Left lung (tissue), 10 donors: Measurements from ENCODE around the gene AGL. TPM values are rescaled to one million over a fixed set of nuclear protein-coding genes. Genes with fewer than 3 reads are reported as not detected.

ENCODE experiments used
- ATAC-seq: fragments of 200-7000 bp; cut with Tn5 transposase; one replicate; pipeline ENCODE4 v1.9.1; 2020; ENCODE audit warnings: moderate library complexity
- DNase-seq, 4 donors: peaks; one replicate each; pipeline ENCODE4 v3.0.0-alpha.2; 2013 to 2020
- H3K27ac ChIP-seq, 2 donors: fragments of 200-600 bp; sonication (generic) in 1 of 2; one replicate each; pipeline versions ENCODE4 v1.5.0 to v1.8.0; 2020 to 2021
- H3K27me3 ChIP-seq, 2 donors: fragments of 200-600 bp; sonication (generic) in 1 of 2; one replicate each; pipeline versions ENCODE4 v1.5.0 to v1.8.0; 2020 to 2021
- H3K36me3 ChIP-seq, 2 donors: fragments of 200-600 bp; sonication (generic) in 1 of 2; one replicate each; pipeline versions ENCODE4 v1.5.0 to v1.8.0; 2020 to 2021
- H3K4me1 ChIP-seq, 2 donors: fragments of 200-600 bp; one replicate each; pipeline ENCODE4 v1.8.0; 2021
- H3K4me3 ChIP-seq, 2 donors: fragments of 200-600 bp; sonication (generic) in 1 of 2; one replicate each; pipeline versions ENCODE4 v1.5.0 to v1.8.0; 2020 to 2021; ENCODE audit warnings: mild to moderate bottlenecking in 1 of 2
- H3K9me3 ChIP-seq, 2 donors: fragments of 200-600 bp; sonication (generic) in 1 of 2; one replicate each; pipeline versions ENCODE4 v1.5.0 to v1.8.0; 2020 to 2021
- CTCF ChIP-seq, 2 donors: fragments of 200-600 bp; sonication (generic) in 1 of 2; IDR thresholded peaks; one replicate each; pipeline versions ENCODE4 v1.5.0 to v1.8.0; 2021; ENCODE audit warnings: antibody characterized with exemption in 2 of 2
- intact Hi-C, 2 donors: fragments of 100-400 bp; cut with DNase I; formaldehyde crosslinking; loops; one replicate each; pipeline versions ENCODE4 v1.11.2 to v1.14.2; 2022
- polyA plus RNA-seq, 6 donors: library from polyadenylated mRNA; unstranded; fragments of 120-200 nt; gene quantifications; one replicate each; pipeline ENCODE4 v1.2.1, GENCODE V29; 2013; ENCODE audit not compliant: insufficient read length in 6 of 6
- total RNA-seq, 2 donors: library from RNA; stranded (reverse); fragmentation: NEBNext Ultra II Directional; extraction: Animal tissue kit (Norgen Biotek cat#: 25700); gene quantifications; one replicate each; pipeline ENCODE4 v1.2.1, GENCODE V29; 2021
- donor health status: DM: no; HTN: yes; CAD: no.
- donor health status: DM: no; HTN: no; CAD: no.

AGL gene
- total and polyA plus RNA-seq, 8 donors, result 16.9 to 38.4 (median 22.0) TPM

- H3K27me3 ChIP-seq, result no peaks in the 10 kb centered on the region
- H3K4me1 ChIP-seq, result peaks cover 0 to 11% of the 10 kb centered on the region in 2 donors
- H3K4me3 ChIP-seq, result no peak overlapping the region
- H3K36me3 ChIP-seq, result peaks cover 0 to 30% of the 10 kb centered on the region in 2 donors
- DNase-seq (no peak), ATAC-seq (no peak)
- intact Hi-C loops, result no loop called here
- TF ChIP-seq CTCF (IDR thresholded peaks at IDR 0.05), result no peak
- H3K9me3 ChIP-seq, result no peaks in the 10 kb centered on the region
- no peak overlapping the region for H3K27ac ChIP-seq
These were observed 17.5 kb downstream of the AGL start for GRCh38 chr1:99867682-99868081.

GRCh38 chr1:99869304-99869703 lies 19.1 kb downstream of the AGL start:
- TF ChIP-seq CTCF (IDR thresholded peaks at IDR 0.05), result no peak
- H3K36me3 ChIP-seq, result peaks cover 0 to 16% of the 10 kb centered on the region in 2 donors
- H3K27ac ChIP-seq, result peak overlapping the region in 1 of 2 donors; percentile 5
- H3K4me3 ChIP-seq, result no peak overlapping the region
- DNase-seq (no peak), ATAC-seq (peak; percentile 94)
- H3K4me1 ChIP-seq, result peaks cover 0 to 11% of the 10 kb centered on the region in 2 donors
- no peaks in the 10 kb centered on the region for H3K9me3 ChIP-seq
- no peaks in the 10 kb centered on the region for H3K27me3 ChIP-seq
- intact Hi-C loops, result no loop called here

GRCh38 chr1:99869723-99870122 lies 19.6 kb downstream of the AGL start:
- Histone ChIP-seq H3K4me3 (no peak overlapping the region), H3K9me3 (no peaks in the 10 kb centered on the region)
- intact Hi-C loops, result no loop called here

GRCh38 chr1:99872063-99872462 lies 21.9 kb downstream of the AGL start:
- ATAC-seq, result no peak
- no peaks in the 10 kb centered on the region for H3K9me3 ChIP-seq
- intact Hi-C loops, result no loop called here
- H3K4me3 ChIP-seq, result no peak overlapping the region
- no peak for DNase-seq
- H3K36me3 ChIP-seq, result peaks cover 0 to 25% of the 10 kb centered on the region in 2 donors
- peaks cover 0 to 11% of the 10 kb centered on the region in 2 donors for H3K4me1 ChIP-seq
- H3K27ac ChIP-seq, result no peak overlapping the region
- TF ChIP-seq CTCF (IDR thresholded peaks at IDR 0.05), result no peak
- no peaks in the 10 kb centered on the region for H3K27me3 ChIP-seq

More at GRCh38 chr1:99869723-99870122, 19.6 kb downstream of the AGL start:
- no peak for TF ChIP-seq CTCF (IDR thresholded peaks at IDR 0.05)
- Histone ChIP-seq H3K36me3 (peaks cover 0 to 15% of the 10 kb centered on the region in 2 donors), H3K27ac (peak overlapping the region in 1 of 2 donors; percentile 5), H3K4me1 (peaks cover 0 to 11% of the 10 kb centered on the region in 2 donors), H3K27me3 (no peaks in the 10 kb centered on the region)
- no peak for ATAC-seq
- DNase-seq, result no peak

- Histone ChIP-seq H3K4me1 (no peaks in the 10 kb centered on the region), H3K36me3 (peaks cover 0 to 49% of the 10 kb centered on the region in 2 donors), H3K27me3 (no peaks in the 10 kb centered on the region), H3K27ac (no peak overlapping the region), H3K9me3 (no peaks in the 10 kb centered on the region), H3K4me3 (no peak overlapping the region)
- TF ChIP-seq CTCF (IDR thresholded peaks at IDR 0.05), result no peak
- no peak for DNase-seq
- intact Hi-C loops, result no loop called here
- ATAC-seq, result no peak
These were observed 27.4 kb downstream of the AGL start for GRCh38 chr1:99877568-99877967.
